Activated naive CD4-positive, alpha-beta T cell treated with anti-CD3 and anti-CD28 coated beads, Interleukin-2, amount 10 ng/mL, durations not matched to agents 7 days and 5 days (primary cell): Measurements from ENCODE around the gene GEMIN2.
"Not testable (repeated sequence)": the region's sequence is repeated elsewhere in the genome, so short reads cannot be mapped to it uniquely, and the experiment has no call there.

Experiments used
- CTCF ChIA-PET: fragments of 350-600 bp; sonication (Branson Sonifier 250); formaldehyde crosslinking; loops from one replicate; lab custom pipeline; 2021; ENCODE audit warnings: antibody characterized with exemption; lab: Charles Lee
- DNase-seq: peaks from one replicate; pipeline ENCODE4 v3.0.0-alpha.2; 2020
- H3K27ac Mint-ChIP-seq: one replicate; pipeline ENCODE4 v1.8.0; 2021; ENCODE audit warnings: mild to moderate bottlenecking, moderate library complexity, mixed read lengths
- H3K27me3 Mint-ChIP-seq: one replicate; pipeline ENCODE4 v1.8.0; 2021; ENCODE audit warnings: mild to moderate bottlenecking, mixed read lengths
- H3K36me3 Mint-ChIP-seq: one replicate; pipeline ENCODE4 v1.8.0; 2021; ENCODE audit warnings: mixed read lengths
- H3K4me1 Mint-ChIP-seq: one replicate; pipeline ENCODE4 v1.8.0; 2021; ENCODE audit warnings: mixed read lengths
- H3K4me3 Mint-ChIP-seq: one replicate; pipeline ENCODE4 v1.8.0; 2021; ENCODE audit warnings: mild to moderate bottlenecking, moderate library complexity, mixed read lengths
- H3K9me3 Mint-ChIP-seq: one replicate; pipeline ENCODE4 v1.8.0; 2021; ENCODE audit warnings: mixed read lengths

Gene GEMIN2

DNA sequence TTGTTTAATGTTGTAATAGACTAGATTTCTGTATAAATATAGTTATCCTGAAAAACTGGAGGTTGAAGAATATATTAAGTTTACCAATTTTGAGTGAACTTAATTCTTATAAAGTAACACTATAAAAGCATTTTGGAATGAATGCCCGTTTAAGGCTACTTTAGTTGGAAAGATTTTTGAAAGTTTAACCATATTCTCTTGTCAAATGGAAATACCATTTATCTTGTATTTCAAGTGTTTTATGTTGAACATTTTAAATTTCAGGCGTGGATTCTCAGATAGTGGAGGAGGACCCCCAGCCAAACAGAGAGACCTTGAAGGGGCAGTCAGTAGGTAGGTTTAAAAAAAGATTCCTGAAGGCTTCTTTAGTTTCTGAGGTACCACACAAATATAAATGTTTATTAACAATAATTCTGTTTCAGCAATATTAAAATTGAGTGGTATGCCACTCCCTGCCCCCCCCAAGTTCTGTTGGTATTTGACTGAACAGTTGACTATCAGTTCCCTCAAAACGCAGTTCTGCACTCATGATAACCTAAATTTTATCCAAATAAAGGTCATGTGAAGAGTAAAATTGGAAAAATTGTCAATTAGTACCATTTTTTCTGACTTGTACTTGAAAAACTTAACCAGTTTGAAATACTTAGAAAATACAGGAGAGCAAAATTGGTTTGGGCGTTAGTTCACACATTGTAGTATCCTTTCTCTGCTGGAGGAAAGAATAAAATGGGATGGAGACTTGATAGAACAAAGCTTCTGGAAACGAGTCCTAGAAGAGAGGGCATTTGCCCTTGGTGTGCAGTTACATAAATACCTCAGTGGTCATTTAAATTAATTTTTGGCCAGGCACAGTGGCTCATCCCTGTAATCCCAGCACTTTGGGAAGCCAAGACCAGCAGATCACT lies 62.4 kb downstream of the GEMIN2 start:
- Mint-ChIP-seq H3K4me1 (peaks cover 56% of the 10 kb centered on the region), H3K27me3 (peaks cover 4% of the 10 kb centered on the region), H3K27ac (peak overlapping the region; percentile 99), H3K4me3 (peak overlapping the region; percentile 99), H3K9me3 (no peaks in the 10 kb centered on the region), H3K36me3 (peaks cover 40% of the 10 kb centered on the region)
- CTCF ChIA-PET, result no interaction called here
- DNase-seq, result no peak

- no peaks in the 10 kb centered on the region for H3K9me3 Mint-ChIP-seq
- peak overlapping the region; percentile 99 for H3K4me3 Mint-ChIP-seq
- H3K27me3 Mint-ChIP-seq, result peaks cover 4% of the 10 kb centered on the region
These were observed 63.0 kb downstream of the GEMIN2 start for GRCh38 chr14:39177168-39177545.

GRCh38 chr14:39179042-39179441 lies 64.9 kb downstream of the GEMIN2 start:
- Mint-ChIP-seq H3K27ac (no peak overlapping the region), H3K4me3 (peak overlapping the region; percentile 7), H3K4me1 (peaks cover 52% of the 10 kb centered on the region), H3K36me3 (peaks cover 47% of the 10 kb centered on the region), H3K27me3 (peaks cover 4% of the 10 kb centered on the region), H3K9me3 (no peaks in the 10 kb centered on the region)
- DNase-seq, result no peak
- CTCF ChIA-PET, result interaction anchor here (1.3 to 1.4 kb wide), 2 partner anchors 9 to 47 kb away, joined by 3 read pairs; partner anchors contain the start of gene TRAPPC6B

More at GRCh38 chr14:39177168-39177545, 63.0 kb downstream of the GEMIN2 start:
- Mint-ChIP-seq H3K36me3 (peaks cover 40% of the 10 kb centered on the region), H3K27ac (peak overlapping the region; percentile 42), H3K4me1 (peaks cover 51% of the 10 kb centered on the region)
- CTCF ChIA-PET, result no interaction called here
- no peak for DNase-seq

GRCh38 chr14:39180553-39180952 lies 66.4 kb downstream of the GEMIN2 start:
- CTCF ChIA-PET, result interaction anchor here (0.9 kb wide), 1 partner anchor 49 kb away, joined by 4 read pairs; no protein-coding TSS in a partner anchor
- no peaks in the 10 kb centered on the region for H3K27me3 Mint-ChIP-seq

GRCh38 chr14:39181026-39181692 lies 67.0 kb downstream of the GEMIN2 start:
- Mint-ChIP-seq H3K27me3 (no peaks in the 10 kb centered on the region), H3K9me3 (no peaks in the 10 kb centered on the region), H3K27ac (no peak overlapping the region), H3K36me3 (peaks cover 45% of the 10 kb centered on the region), H3K4me1 (peaks cover 37% of the 10 kb centered on the region), H3K4me3 (no peak overlapping the region)
- no peak for DNase-seq
- CTCF ChIA-PET, result interaction anchor here (0.9 kb wide), 1 partner anchor 48 kb away, joined by 4 read pairs; no protein-coding TSS in a partner anchor

More at GRCh38 chr14:39180553-39180952, 66.4 kb downstream of the GEMIN2 start:
- H3K9me3 Mint-ChIP-seq, result no peaks in the 10 kb centered on the region
- H3K27ac Mint-ChIP-seq, result no peak overlapping the region
- no peak overlapping the region for H3K4me3 Mint-ChIP-seq
- no peak for DNase-seq
- H3K4me1 Mint-ChIP-seq, result peaks cover 41% of the 10 kb centered on the region
- peaks cover 51% of the 10 kb centered on the region for H3K36me3 Mint-ChIP-seq

DNA sequence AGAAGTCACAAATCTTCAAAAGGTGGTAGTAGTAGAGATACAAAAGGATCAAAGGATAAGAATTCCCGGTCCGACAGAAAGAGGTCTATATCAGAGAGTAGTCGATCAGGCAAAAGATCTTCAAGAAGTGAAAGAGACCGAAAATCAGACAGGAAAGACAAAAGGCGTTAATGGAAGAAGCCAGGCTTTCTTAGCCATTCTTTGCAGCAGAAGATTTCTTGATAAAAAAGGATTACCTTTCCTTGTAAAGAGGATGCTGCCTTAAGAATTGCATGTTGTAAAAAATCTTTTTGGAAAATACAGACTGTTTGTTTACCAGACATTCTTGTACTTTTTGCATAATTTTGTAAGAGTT lies 67.5 kb downstream of the GEMIN2 start:
- H3K4me3 Mint-ChIP-seq, result no peak overlapping the region
- no peaks in the 10 kb centered on the region for H3K9me3 Mint-ChIP-seq
- DNase-seq, result no peak
- peaks cover 32% of the 10 kb centered on the region for H3K4me1 Mint-ChIP-seq
- CTCF ChIA-PET, result interaction anchor here (0.9 kb wide), 1 partner anchor 14 kb away, joined by 3 read pairs; no protein-coding TSS in a partner anchor
- H3K27me3 Mint-ChIP-seq, result no peaks in the 10 kb centered on the region
- H3K36me3 Mint-ChIP-seq, result peaks cover 44% of the 10 kb centered on the region
- H3K27ac Mint-ChIP-seq, result no peak overlapping the region

GRCh38 chr14:39182770-39183684 lies 68.9 kb downstream of the GEMIN2 start:
- Mint-ChIP-seq H3K4me3 (no peak overlapping the region), H3K27me3 (no peaks in the 10 kb centered on the region), H3K9me3 (no peaks in the 10 kb centered on the region), H3K4me1 (peaks cover 20% of the 10 kb centered on the region), H3K27ac (peak overlapping the region; percentile 3), H3K36me3 (peaks cover 36% of the 10 kb centered on the region)
- DNase-seq, result no peak
- CTCF ChIA-PET, result interaction anchor here (0.9 kb wide), 1 partner anchor 12 kb away, joined by 3 read pairs; no protein-coding TSS in a partner anchor

DNA sequence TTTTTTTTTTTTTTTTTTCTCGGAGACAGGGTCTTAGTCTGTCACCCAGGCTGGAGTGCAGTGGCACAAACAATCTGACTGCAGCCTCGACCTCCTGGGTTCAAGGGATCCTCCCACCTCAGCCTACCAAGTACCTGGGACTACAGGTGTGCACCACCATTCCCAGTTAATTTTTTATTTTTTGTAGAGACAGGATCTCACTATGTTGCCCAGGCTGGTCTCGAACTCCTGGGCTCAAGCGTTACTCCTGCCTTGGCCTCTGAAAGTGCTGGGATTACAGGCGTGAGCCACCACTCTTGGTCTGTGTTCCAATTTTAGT lies 69.5 kb downstream of the GEMIN2 start:
- H3K4me1 Mint-ChIP-seq, result peaks cover 14% of the 10 kb centered on the region
- peaks cover 35% of the 10 kb centered on the region for H3K36me3 Mint-ChIP-seq
- DNase-seq, CTCF ChIA-PET, H3K4me3 Mint-ChIP-seq, H3K27ac Mint-ChIP-seq, H3K27me3 Mint-ChIP-seq, H3K9me3 Mint-ChIP-seq: not testable (repeated sequence)

DNA sequence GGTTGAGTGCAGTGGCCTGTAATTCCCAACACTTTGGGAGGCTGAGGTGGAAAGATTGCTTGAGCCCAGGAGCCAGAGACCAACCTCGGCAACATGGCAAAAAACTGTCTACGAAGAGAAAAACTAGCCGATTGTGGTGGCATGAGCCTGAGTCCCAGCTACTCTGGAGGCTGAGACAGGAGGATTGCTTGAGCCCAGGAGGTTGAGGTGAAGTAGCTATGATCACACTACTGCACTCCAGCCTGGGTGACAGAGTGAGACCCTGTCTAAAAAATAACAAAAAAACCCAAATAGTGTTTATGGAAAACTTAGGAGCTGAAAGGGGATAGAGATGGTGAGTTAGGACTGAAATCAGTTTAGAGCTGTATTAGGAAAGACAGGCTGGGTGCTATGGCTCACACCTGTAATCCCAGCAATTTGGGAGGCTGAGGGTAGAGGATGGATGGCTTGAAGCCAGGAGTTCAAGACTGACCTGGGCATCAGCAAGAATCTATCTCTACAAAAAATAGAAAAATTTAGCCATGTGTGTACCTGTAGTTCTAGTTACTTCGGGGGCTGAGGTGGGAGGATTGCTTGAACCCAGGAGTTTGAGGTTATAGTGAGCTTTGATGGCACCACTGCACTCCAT lies 70.6 kb downstream of the GEMIN2 start:
- H3K27me3 Mint-ChIP-seq, result no peaks in the 10 kb centered on the region
- H3K9me3 Mint-ChIP-seq, result no peaks in the 10 kb centered on the region
- H3K36me3 Mint-ChIP-seq, result peaks cover 26% of the 10 kb centered on the region
- no peak overlapping the region for H3K4me3 Mint-ChIP-seq
- H3K27ac Mint-ChIP-seq, result no peak overlapping the region
- CTCF ChIA-PET, result no interaction called here
- H3K4me1 Mint-ChIP-seq, result peaks cover 7% of the 10 kb centered on the region
- no peak for DNase-seq

DNA sequence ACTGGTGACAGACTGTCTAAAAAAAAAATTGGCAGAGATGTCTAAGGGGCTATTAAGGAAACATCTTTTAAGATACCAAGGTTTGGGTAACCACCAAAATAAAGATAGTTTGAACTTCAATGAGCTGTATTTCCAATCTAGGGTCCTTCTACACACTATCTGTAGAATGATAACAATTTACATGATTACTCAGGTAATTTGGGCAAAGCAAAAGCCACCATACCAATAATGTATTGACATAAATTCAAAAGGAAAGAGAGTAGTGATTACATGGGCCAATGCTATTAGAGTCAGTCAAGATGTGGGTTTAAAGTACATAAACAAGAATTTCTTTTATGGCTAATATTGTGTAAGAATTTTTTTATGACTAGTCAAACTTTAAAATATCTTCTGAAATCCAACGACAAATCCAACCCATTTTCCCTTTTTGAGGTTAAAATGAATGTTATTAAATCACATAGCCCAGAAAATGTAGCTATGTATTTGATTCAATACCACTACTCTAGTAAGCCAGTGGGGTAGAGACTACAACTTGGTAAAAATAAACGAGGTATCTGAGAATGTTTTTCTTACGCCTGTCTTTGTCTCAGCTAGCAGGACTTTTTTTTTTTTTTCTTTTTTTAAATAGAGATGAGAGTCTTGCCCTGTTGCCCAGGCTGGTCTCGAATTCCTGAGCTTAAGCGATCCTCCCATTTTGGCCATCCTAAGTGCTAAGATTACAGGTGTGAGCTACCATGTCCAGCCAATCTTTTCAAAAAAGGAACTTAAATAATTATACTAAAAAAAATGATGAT lies 71.3 kb downstream of the GEMIN2 start:
- H3K4me3 Mint-ChIP-seq, result no peak overlapping the region
- CTCF ChIA-PET, result no interaction called here
- H3K4me1 Mint-ChIP-seq, result peaks cover 7% of the 10 kb centered on the region
- H3K27me3 Mint-ChIP-seq, result no peaks in the 10 kb centered on the region
- H3K27ac Mint-ChIP-seq, result no peak overlapping the region
- H3K36me3 Mint-ChIP-seq, result peaks cover 23% of the 10 kb centered on the region
- DNase-seq, result no peak
- H3K9me3 Mint-ChIP-seq, result no peaks in the 10 kb centered on the region
